Fibroblast of upper back skin (primary cell): ENCODE results near the gene CEP152.
A peak's percentile ranks its signal among the peaks of the same experiment; 100 is the strongest.

Experiments
- DNase-seq: peaks from one replicate; pipeline ENCODE4 v3.0.0-alpha.2; 2013

The CEP152 gene

GRCh38 chr15:48766196-48766595 is 44.7 kb downstream of the CEP152 start:
- DNase-seq = no peak

- DNase-seq = no peak
Measured at GRCh38 chr15:48765022-48765421, 45.8 kb downstream of the CEP152 start.

GRCh38 chr15:48761393-48762158 is 49.3 kb downstream of the CEP152 start:
- DNase-seq = no peak

- no peak for DNase-seq
Measured at GRCh38 chr15:48759921-48760320, 50.9 kb downstream of the CEP152 start.

- DNase-seq = no peak
Measured at GRCh38 chr15:48757661-48758060, 53.2 kb downstream of the CEP152 start.

GRCh38 chr15:48754011-48754410 is 56.9 kb downstream of the CEP152 start:
- peak; percentile 9 for DNase-seq

- DNase-seq = no peak
Measured at GRCh38 chr15:48751595-48751994, 59.3 kb downstream of the CEP152 start.

- DNase-seq = peak; percentile 30
Measured at GRCh38 chr15:48748535-48748934, 62.3 kb downstream of the CEP152 start.

- DNase-seq = no peak
Measured at GRCh38 chr15:48733615-48734014, 77.3 kb downstream of the CEP152 start.

- DNase-seq = no peak
Measured at GRCh38 chr15:48730506-48730905, 80.4 kb downstream of the CEP152 start.

- DNase-seq = no peak
Measured at GRCh38 chr15:48723969-48724368, 86.9 kb downstream of the CEP152 start.

- DNase-seq = peak; percentile 74
Measured at GRCh38 chr15:48722764-48723661, 87.9 kb downstream of the CEP152 start.

- peak; percentile 63 for DNase-seq
Measured at GRCh38 chr15:48721061-48721810, 89.6 kb downstream of the CEP152 start.

- DNase-seq = no peak
Measured at GRCh38 chr15:48720646-48721045, 90.2 kb downstream of the CEP152 start.

- DNase-seq = no peak
Measured at GRCh38 chr15:48719668-48720067, 91.2 kb downstream of the CEP152 start.

GRCh38 chr15:48718646-48719045 is 92.2 kb downstream of the CEP152 start:
- DNase-seq = peak; percentile 41

GRCh38 chr15:48717458-48717857 is 93.4 kb downstream of the CEP152 start:
- DNase-seq = peak; percentile 41

- DNase-seq = no peak
Measured at GRCh38 chr15:48712546-48712945, 98.3 kb downstream of the CEP152 start.

- no peak for DNase-seq
Measured at GRCh38 chr15:48710952-48711495, 99.8 kb downstream of the CEP152 start.

- no peak for DNase-seq
Measured at GRCh38 chr15:48708641-48709040, 102.2 kb downstream of the CEP152 start.

GRCh38 chr15:48705381-48705780 is 105.5 kb downstream of the CEP152 start:
- DNase-seq = no peak

GRCh38 chr15:48703544-48703943 is 107.3 kb downstream of the CEP152 start:
- peak; percentile 97 for DNase-seq
